RKO (cell line): ENCODE measurements around the gene RPS15.

Source experiments
- DNase-seq: peaks from one replicate; pipeline ENCODE4 v3.0.0-alpha.2; 2016; ENCODE audit warnings: low spot score

The RPS15 gene

GRCh38 chr19:1420590-1420989 is 17.6 kb upstream of the RPS15 start:
- DNase-seq: no peak

- no peak for DNase-seq
Measured at GRCh38 chr19:1421218-1421957, 16.8 kb upstream of the RPS15 start.

- no peak for DNase-seq
Measured at GRCh38 chr19:1421958-1422305, 16.3 kb upstream of the RPS15 start.

- DNase-seq: no peak
Measured at GRCh38 chr19:1422360-1422759, 15.8 kb upstream of the RPS15 start.

- DNase-seq: no peak
Measured at GRCh38 chr19:1422943-1423342, 15.3 kb upstream of the RPS15 start.

GRCh38 chr19:1423436-1424191 is 14.6 kb upstream of the RPS15 start:
- DNase-seq: no peak

- DNase-seq: no peak
Measured at GRCh38 chr19:1424192-1424955, 13.8 kb upstream of the RPS15 start.

GRCh38 chr19:1425102-1425837 is 12.9 kb upstream of the RPS15 start:
- DNase-seq: no peak

GRCh38 chr19:1425902-1426301 is 12.3 kb upstream of the RPS15 start:
- DNase-seq: no peak

GRCh38 chr19:1426736-1427135 is 11.5 kb upstream of the RPS15 start:
- DNase-seq: no peak

GRCh38 chr19:1427221-1427920 is 10.8 kb upstream of the RPS15 start:
- DNase-seq: no peak

- DNase-seq: no peak
Measured at GRCh38 chr19:1428738-1429391, 9.3 kb upstream of the RPS15 start.

GRCh38 chr19:1429750-1430149 is 8.4 kb upstream of the RPS15 start:
- DNase-seq: no peak

GRCh38 chr19:1430246-1430645 is 8.0 kb upstream of the RPS15 start:
- DNase-seq: no peak

- no peak for DNase-seq
Measured at GRCh38 chr19:1431759-1432506, 6.3 kb upstream of the RPS15 start.

- no peak for DNase-seq
Measured at GRCh38 chr19:1432507-1432887, 5.7 kb upstream of the RPS15 start.

GRCh38 chr19:1433119-1434039 is 4.8 kb upstream of the RPS15 start:
- DNase-seq: no peak

- DNase-seq: no peak
Measured at GRCh38 chr19:1434040-1434366, 4.2 kb upstream of the RPS15 start.

- no peak for DNase-seq
Measured at GRCh38 chr19:1434577-1435060, 3.6 kb upstream of the RPS15 start.
